NB4 (cell line): ENCODE data around the gene COPS6.

Source experiments
- DNase-seq: peaks from one replicate; pipeline ENCODE4 v3.0.0; 2010; ENCODE audit warnings: low read depth
- H3K4me3 ChIP-seq: one replicate; pipeline ENCODE4 v1.5.1; 2011; ENCODE audit warnings: mild to moderate bottlenecking, low read depth, low read length, moderate library complexity
- MYC ChIP-seq: IDR thresholded peaks from 2 replicates; pipeline ENCODE4 v1.6.1; 2011; ENCODE audit warnings: low read depth, low read length
- POLR2A ChIP-seq: IDR thresholded peaks from 2 replicates; pipeline ENCODE4 v1.6.1; 2011; ENCODE audit warnings: mild to moderate bottlenecking; ENCODE audit not compliant: insufficient read length; ENCODE audit errors: extremely low read depth
- TF ChIP-seq, protein P1 (sequence below): IDR thresholded peaks from one replicate; pipeline ENCODE4 v1.5.1; 2012; ENCODE audit warnings: low read depth, low read length
- TF ChIP-seq, protein P2 (sequence below): IDR thresholded peaks from 2 replicates; pipeline ENCODE4 v1.6.1; 2011; ENCODE audit warnings: low read depth, low read length

Gene COPS6

DNA sequence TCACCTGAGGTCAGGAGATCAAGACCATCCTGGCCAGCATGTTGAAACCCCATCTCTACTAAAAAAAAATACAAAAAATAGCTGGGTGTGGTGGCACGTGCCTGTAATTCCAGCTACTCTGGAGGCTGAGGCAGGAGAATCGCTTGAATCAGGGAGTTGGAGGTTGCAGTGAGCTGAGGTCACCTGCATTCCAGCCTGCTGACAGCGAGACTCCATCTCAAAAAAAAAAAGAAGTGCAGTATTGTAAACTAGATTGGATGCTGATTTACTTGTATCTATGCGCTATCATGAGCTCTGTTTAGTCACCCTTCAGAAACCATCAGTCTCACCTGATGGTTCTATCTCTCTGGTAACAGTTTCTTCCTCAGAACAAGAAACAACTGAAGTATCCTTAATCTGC, 25.4 kb upstream of the COPS6 start:
- TF ChIP-seq MYC (no peak), POLR2A (no peak)
- TF ChIP-seq, protein P1, sequence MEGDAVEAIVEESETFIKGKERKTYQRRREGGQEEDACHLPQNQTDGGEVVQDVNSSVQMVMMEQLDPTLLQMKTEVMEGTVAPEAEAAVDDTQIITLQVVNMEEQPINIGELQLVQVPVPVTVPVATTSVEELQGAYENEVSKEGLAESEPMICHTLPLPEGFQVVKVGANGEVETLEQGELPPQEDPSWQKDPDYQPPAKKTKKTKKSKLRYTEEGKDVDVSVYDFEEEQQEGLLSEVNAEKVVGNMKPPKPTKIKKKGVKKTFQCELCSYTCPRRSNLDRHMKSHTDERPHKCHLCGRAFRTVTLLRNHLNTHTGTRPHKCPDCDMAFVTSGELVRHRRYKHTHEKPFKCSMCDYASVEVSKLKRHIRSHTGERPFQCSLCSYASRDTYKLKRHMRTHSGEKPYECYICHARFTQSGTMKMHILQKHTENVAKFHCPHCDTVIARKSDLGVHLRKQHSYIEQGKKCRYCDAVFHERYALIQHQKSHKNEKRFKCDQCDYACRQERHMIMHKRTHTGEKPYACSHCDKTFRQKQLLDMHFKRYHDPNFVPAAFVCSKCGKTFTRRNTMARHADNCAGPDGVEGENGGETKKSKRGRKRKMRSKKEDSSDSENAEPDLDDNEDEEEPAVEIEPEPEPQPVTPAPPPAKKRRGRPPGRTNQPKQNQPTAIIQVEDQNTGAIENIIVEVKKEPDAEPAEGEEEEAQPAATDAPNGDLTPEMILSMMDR: no peak
- TF ChIP-seq, protein P2, sequence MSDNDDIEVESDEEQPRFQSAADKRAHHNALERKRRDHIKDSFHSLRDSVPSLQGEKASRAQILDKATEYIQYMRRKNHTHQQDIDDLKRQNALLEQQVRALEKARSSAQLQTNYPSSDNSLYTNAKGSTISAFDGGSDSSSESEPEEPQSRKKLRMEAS: no peak
- no peak for DNase-seq
- no peak overlapping the region for H3K4me3 ChIP-seq

DNA sequence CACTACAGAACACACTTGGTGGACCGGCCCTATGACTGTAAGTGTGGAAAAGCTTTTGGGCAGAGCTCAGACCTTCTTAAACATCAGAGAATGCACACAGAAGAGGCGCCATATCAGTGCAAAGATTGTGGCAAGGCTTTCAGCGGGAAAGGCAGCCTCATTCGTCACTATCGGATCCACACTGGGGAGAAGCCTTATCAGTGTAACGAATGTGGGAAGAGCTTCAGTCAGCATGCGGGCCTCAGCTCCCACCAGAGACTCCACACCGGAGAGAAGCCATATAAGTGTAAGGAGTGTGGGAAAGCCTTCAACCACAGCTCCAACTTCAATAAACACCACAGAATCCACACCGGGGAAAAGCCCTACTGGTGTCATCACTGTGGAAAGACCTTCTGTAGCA, 24.6 kb upstream of the COPS6 start:
- no peak overlapping the region for H3K4me3 ChIP-seq
- TF ChIP-seq, protein P1: no peak
- TF ChIP-seq POLR2A: no peak
- TF ChIP-seq MYC: no peak
- TF ChIP-seq, protein P2: no peak
- no peak for DNase-seq

GRCh38 chr7:100065452-100066186, 23.1 kb upstream of the COPS6 start:
- no peak overlapping the region for H3K4me3 ChIP-seq
- peak; percentile 78 for DNase-seq
- TF ChIP-seq, protein P1: no peak
- TF ChIP-seq, protein P2: no peak
- no peak for TF ChIP-seq POLR2A

GRCh38 chr7:100066953-100067352, 21.8 kb upstream of the COPS6 start:
- TF ChIP-seq MYC: no peak
- no peak for TF ChIP-seq POLR2A
- TF ChIP-seq, protein P2: no peak
- TF ChIP-seq, protein P1: no peak
- H3K4me3 ChIP-seq: no peak overlapping the region
- no peak for DNase-seq

GRCh38 chr7:100069991-100070390, 18.8 kb upstream of the COPS6 start:
- no peak overlapping the region for H3K4me3 ChIP-seq
- TF ChIP-seq, protein P1: no peak
- TF ChIP-seq MYC (no peak), POLR2A (no peak)
- TF ChIP-seq, protein P2: no peak
- DNase-seq: no peak
